Suprapubic skin (tissue), 4 donors: Measurements from ENCODE around the gene TCF12.

ENCODE experiments used
- CTCF ChIP-seq, 2 donors: fragments of 200-600 bp in 1 of 2; fragments of 450-650 bp in 1 of 2; sonication (generic) in 1 of 2; IDR thresholded peaks; one replicate each; pipeline ENCODE4 v1.5.1; 2016 to 2019; ENCODE audit warnings: antibody characterized with exemption in 2 of 2, mild to moderate bottlenecking in 1 of 2, moderate library complexity in 1 of 2
- EP300 ChIP-seq: sonication (generic); formaldehyde crosslinking; IDR thresholded peaks from one replicate; pipeline ENCODE4 v1.6.1; 2017; ENCODE audit warnings: antibody characterized with exemption
- POLR2A ChIP-seq, 2 donors: fragments of 450-650 bp; IDR thresholded peaks; one replicate each; pipeline ENCODE4 v1.6.1; 2017; ENCODE audit warnings: antibody characterized with exemption in 2 of 2, mild to moderate bottlenecking in 2 of 2, moderate library complexity in 2 of 2
- POLR2AphosphoS5 ChIP-seq, 3 donors: sonication (generic); formaldehyde crosslinking; IDR thresholded peaks; one replicate each; pipeline ENCODE4 v1.6.1; 2017; ENCODE audit warnings: antibody characterized with exemption in 3 of 3

GRCh38 chr15:57027596-57027995 is 109.2 kb downstream of the TCF12 start:
- TF ChIP-seq CTCF (IDR thresholded peaks at IDR 0.05) = no peak
- no peak for TF ChIP-seq POLR2AphosphoS5 (IDR thresholded peaks at IDR 0.05)
- no peak for TF ChIP-seq POLR2A (IDR thresholded peaks at IDR 0.05)
- TF ChIP-seq EP300 = no peak
